GM23338 (cell line): ENCODE results near the gene SUGCT. TPM values are rescaled to one million over a fixed set of nuclear protein-coding genes. Genes with fewer than 3 reads are reported as not detected.

Experiments
- ETS1 ChIP-seq: IDR thresholded peaks from 2 replicates; pipeline ENCODE4 v1.6.1; 2016; ENCODE audit warnings: antibody characterized with exemption
- EZH2phosphoT487 ChIP-seq: fragments of 200-600 bp; sonication (generic); IDR thresholded peaks from one replicate; pipeline ENCODE4 v1.8.1; 2018; ENCODE audit warnings: antibody characterized with exemption; ENCODE audit not compliant: unreplicated experiment
- JUNB ChIP-seq: IDR thresholded peaks from one replicate; pipeline ENCODE4 v1.6.1; 2016; ENCODE audit warnings: antibody characterized with exemption; ENCODE audit not compliant: unreplicated experiment
- NANOG ChIP-seq: IDR thresholded peaks from 2 replicates; pipeline ENCODE4 v1.6.1; 2016; ENCODE audit warnings: antibody characterized with exemption, borderline replicate concordance
- REST ChIP-seq: IDR thresholded peaks from one replicate; pipeline ENCODE4 v1.6.1; 2018; ENCODE audit warnings: antibody characterized with exemption; ENCODE audit not compliant: unreplicated experiment
- ZNF114 ChIP-seq: fragments of 250-450 bp; sonication (Bioruptor Pico); IDR thresholded peaks from 2 replicates; pipeline ENCODE4 v1.5.0; 2020; ENCODE audit warnings: mild to moderate bottlenecking, moderate library complexity
- ZNF331 ChIP-seq: fragments of 250-450 bp; sonication (Bioruptor Pico); IDR thresholded peaks from 2 replicates; pipeline ENCODE4 v1.5.0; 2020; ENCODE audit warnings: low read depth, mild to moderate bottlenecking, moderate library complexity
- ZNF462 ChIP-seq: fragments of 250-450 bp; sonication (Bioruptor Pico); IDR thresholded peaks from 2 replicates; pipeline ENCODE4 v1.5.0; 2020; ENCODE audit warnings: mild to moderate bottlenecking, moderate library complexity
- polyA plus RNA-seq: library from polyadenylated mRNA; unstranded; fragments of >200 nt; fragmentation: Nextera tagmentation; extraction: Ambion mirVana; gene quantifications from 2 replicates; pipeline ENCODE4 v1.2.1, GENCODE V29; 2016
- total RNA-seq: library from RNA; depleted of rRNA; stranded (reverse); fragments of >200 nt; shearing (Covaris generic); gene quantifications from 2 replicates; pipeline ENCODE4 v1.2.3, GENCODE V29; 2014

The SUGCT gene
- total and polyA plus RNA-seq, 2 experiments from 2014 or later, result 4.2 to 5.6 TPM

- TF ChIP-seq ZNF462 (no peak), NANOG (no peak), REST (no peak), ZNF331 (no peak), ETS1 (no peak), ZNF114 (no peak), JUNB (no peak), EZH2phosphoT487 (no peak)
Observed at GRCh38 chr7:40095695-40096327, 39.0 kb upstream of the SUGCT start (continued).
